Stimulated activated CD4-positive, alpha-beta T cell treated with anti-CD3 and anti-CD28 coated beads, TNF-alpha, amount 100 ng/mL, for 48 hours (primary cell): ENCODE measurements around the gene ESRP2.

Source experiments
- DNase-seq, 3 donors: peaks; one replicate each; pipeline ENCODE4 v3.0.0-alpha.2; 2020; ENCODE audit warnings: low read depth in 3 of 3

ESRP2 gene

GRCh38 chr16:68237243-68238028, 1.5 kb upstream of the ESRP2 start:
- peak; percentile 83 to 88 (median 86) for DNase-seq

DNA sequence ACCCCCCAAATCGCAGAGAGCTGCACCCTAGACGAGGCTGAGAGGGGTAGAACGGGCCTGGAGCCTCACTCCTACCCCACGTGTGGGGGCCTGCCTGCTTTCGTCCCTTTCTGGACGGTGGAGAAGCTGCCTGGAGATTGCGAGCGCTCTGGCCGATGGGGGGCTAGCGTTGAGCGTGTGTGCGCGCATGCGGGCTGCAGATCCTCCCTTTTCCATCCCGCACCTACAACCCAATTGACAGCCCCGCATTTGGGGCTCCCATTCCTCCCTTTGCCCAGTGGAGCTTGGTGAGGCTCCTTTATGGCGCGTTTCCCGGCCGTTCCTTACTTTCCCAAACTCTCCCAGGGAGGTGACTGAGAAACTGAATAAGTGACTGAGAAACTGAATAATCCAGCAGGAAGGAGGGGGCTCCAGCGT, 907 bp upstream of the ESRP2 start:
- no peak for DNase-seq

DNA sequence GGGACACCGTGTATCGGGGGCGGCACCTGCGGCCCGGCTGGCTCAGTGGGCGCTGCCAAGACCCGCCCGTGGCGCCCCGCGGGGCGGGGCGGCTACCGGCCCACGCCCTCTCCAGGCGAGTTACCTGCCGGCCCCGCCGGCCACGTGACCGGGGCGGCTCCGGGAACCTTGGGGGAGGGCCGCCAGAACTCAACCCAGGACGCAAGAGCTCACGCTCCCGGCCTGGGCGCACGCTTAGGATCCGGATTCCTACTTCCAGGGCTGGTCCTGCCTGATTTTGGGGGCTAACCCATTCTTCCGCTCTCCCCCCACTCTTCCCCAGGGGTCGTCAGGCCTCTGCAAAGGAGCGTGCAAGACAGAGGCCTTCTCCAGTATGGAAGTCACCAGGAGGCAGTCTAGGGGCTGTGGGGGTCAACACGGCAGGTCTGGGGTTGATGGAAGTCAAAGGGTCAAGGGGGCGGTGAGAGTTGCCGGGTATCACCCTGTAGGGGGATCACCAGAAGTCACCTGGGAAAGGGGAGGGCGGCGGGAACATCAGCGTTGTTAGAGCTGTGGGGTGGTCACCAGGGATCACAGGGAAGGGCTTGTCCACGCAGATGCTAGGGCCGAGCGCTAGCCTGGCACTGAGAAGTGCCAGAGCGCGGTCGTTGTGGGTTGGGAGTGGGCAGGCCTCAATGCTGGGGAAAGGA, 354 bp upstream of the ESRP2 start:
- DNase-seq = peak in 1 of 3 donors; percentile 31

DNA sequence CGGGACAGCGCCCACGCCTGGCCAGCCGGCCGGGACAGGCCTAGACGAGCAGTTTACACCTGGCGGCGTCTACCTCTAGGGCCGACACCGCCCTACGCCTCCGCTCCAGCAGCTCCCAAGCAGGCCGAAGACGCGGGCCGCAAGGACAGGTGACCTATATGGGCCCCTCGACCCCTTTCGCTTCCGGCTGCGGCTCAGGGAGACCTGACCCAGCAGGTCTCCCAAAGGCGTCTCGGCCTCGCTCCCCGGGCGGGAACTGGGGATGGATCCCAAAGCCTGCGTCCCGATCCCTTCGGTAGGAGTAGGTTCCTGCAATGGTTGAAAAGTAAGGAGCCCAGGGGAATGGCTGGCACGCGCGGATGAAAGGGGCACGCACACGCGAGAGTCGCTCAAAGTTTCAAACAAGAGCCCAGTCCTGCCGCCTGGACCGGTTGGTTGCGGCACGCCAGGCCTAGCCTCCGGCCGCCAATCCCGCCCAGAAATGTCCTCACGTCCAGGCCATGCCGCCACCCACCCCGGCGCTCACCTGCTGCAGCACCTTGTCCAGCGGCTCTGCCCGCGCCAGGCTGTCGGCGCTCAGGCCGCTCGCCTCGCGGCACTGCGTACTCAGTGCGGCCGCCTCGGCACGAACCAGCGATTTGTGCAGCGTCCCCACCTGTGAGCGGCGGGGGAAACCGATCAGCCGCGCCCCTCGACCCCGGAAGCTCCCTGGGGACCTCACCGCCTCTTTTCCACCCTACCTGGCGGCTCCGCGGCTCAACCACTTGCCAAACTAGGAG, 630 bp downstream of the ESRP2 start:
- DNase-seq = no peak

GRCh38 chr16:68234188-68235107, 1.5 kb downstream of the ESRP2 start:
- no peak for DNase-seq

GRCh38 chr16:68233835-68234187, 2.1 kb downstream of the ESRP2 start:
- DNase-seq = no peak

GRCh38 chr16:68233085-68233834, 2.7 kb downstream of the ESRP2 start:
- DNase-seq = no peak

GRCh38 chr16:68232335-68232734, 3.6 kb downstream of the ESRP2 start:
- no peak for DNase-seq

GRCh38 chr16:68231384-68232136, 4.4 kb downstream of the ESRP2 start:
- no peak for DNase-seq

DNA sequence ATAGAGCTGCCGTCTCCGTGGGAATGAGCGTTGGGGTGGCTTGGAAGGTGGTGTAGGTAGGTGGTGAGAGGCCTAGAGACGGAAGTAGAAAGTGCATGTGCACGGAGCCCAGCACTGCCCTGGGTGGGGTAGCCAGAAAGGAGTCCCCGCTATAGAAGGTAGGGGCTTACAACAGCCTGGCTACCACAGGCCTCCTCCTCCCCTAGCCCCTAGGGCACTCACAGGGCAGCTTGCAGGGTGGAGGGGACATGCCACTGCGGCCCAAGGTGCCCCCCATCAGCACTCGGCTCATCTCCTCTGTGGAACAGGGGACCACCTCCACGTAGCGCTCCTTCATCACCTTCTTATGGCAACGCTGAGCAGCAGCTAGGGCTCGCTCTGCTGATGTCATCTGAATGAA, 5.0 kb downstream of the ESRP2 start:
- no peak for DNase-seq

DNA sequence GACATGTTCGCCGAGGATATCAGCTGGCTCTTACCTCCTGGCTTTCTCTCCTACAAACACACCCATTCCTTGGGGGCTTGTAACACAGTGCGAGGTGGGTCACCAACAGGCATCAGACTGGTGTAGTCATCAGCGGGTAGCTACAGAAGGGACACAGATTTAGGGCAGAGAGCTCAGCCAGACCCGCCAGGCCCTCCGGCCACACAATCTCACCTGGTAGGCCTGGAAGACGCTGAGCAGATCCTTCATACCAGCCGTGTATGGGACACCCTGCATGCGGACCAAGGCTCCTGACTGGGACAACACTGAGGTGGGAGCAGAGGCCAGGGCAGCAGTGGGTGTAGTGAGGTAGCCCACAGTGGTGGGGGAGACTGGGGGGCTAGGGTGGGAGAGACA, 5.8 kb downstream of the ESRP2 start:
- no peak for DNase-seq

DNA sequence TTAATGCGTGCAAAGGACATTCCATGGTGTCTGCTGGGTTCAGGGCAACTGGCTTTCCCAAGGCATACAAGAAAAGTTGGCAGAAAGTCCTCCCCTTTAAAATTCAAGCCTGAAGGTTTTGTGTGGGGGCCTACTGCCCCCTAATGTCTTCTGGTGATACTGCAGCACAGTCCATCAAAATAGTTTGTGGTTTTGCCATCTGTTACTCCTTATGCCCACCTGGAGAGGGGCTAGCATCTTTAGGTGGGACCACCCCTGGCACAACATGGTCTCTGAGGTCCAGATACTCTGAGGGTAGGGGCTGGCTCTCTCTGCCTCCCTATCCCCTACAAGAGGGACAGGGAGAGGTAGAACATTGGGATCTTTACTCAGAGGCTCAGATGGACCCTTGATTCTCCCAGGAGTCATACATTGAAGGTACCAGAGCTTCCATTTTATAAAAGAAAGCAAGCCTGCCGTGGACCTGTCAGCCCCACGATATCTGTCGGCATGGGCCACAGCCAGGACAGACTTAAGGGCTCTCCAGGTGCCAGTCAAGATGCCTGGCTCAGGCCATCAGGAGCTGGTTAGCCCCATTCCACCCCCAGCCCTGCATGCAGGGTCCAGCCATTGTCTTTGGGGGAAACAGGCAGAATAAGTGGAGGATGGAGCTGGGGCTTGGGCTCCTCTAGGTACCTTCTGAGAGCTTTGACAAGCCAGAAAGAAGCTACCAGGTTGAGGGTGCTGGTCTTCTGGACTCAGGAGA, 6.3 kb downstream of the ESRP2 start:
- no peak for DNase-seq

- no peak for DNase-seq
These were observed 7.3 kb downstream of the ESRP2 start for GRCh38 chr16:68228652-68229051.

DNA sequence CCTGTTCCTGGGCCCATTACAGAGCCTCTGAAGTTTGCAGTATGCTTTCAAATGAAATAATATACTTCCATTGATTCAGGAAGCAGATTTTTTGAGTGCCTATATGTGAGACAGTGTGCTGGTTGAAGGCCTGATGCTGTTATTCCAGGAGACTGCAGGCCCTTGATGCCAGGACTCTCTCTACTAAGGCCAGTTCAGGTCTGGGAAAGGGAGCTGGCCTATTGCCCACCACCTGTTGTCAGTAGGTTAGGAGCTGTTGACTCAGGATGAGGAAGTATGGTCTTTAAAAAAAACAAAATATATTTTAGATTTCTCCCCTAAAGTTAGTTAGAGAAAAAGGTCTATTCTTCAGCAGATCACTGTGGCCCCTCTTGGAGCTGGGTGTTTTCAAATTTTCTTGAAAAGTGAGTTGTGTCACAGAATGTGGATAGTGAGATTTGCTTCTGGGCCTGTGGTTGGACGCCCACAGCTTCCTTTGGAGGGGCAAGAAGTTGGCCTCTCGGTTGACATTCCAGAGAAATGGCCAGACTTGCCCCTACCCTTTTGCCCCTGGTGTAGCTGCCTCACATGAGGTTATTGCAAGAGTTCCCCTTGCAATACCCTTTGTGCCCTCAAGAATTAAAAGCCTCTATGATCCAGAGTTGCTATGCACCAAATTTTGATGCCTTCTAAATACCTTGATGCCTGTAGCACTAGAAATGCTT, 7.9 kb downstream of the ESRP2 start:
- DNase-seq = no peak

GRCh38 chr16:68227183-68227793, 8.6 kb downstream of the ESRP2 start:
- no peak for DNase-seq

DNA sequence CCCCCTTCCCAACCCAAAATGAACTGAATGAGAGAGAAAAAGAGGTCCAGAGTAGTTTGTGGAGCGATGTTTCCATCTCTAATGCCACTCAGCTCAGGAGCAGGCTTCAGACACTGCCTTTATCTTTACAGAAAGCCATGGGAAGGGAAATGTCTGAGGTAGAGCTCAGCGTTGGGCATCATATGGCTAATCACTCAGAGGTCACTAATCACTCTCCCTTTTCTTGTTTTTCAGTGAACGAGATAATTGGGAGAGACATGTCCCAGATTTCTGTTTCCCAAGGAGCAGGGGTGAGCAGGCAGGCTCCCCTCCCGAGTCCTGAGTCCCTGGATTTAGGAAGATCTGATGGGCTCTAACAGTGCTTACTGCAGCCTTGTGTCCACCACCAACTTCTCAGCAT, 9.8 kb downstream of the ESRP2 start:
- DNase-seq = no peak

GRCh38 chr16:68223072-68223471, 12.9 kb downstream of the ESRP2 start:
- no peak for DNase-seq

- no peak for DNase-seq
These were observed 16.1 kb downstream of the ESRP2 start for GRCh38 chr16:68219725-68220351.
